ENCODE results near the gene ATAD3A.

DNA sequence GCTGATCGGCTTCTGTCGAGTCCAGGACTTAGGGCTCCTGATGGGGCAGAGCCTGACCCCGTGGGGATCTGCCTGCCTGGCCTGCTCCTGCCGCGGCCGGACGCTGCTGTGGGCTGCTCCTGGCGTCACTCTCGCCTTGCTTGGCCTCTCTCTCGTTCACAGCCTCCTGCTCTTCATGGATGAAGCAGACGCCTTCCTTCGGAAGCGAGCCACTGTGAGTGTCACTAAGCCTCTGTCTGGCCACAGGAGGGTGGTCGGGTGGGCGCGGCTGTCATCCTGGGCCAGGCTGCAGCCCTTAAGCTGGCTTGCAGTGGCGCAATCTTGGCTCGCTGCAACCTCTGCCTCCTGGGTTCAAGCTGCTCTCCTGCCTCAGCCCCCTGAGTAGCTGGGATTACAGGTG, 24.3 kb upstream of the ATAD3A start:
- no peak for TF ChIP-seq EZH2phosphoT487 (conservative IDR thresholded peaks at IDR 0.05; ENCODE audit: low read length)
- TF ChIP-seq CTCF (IDR thresholded peaks at IDR 0.05; ENCODE audit: insufficient read depth, low read length, poor library complexity, severe bottlenecking), result no peak

Data from SU-DHL-6 (cell line).